GM18502 (cell line): Measurements from ENCODE around the gene NHP2.
"Not testable (repeated sequence)": the region's sequence is repeated elsewhere in the genome, so short reads cannot be mapped to it uniquely, and the experiment has no call there.

Experiments used
- ATAC-seq: cut with Tn5 transposase; IDR thresholded peaks from one replicate; pipeline ENCODE4 v1.9.1; 2021; ENCODE audit warnings: mild to moderate bottlenecking; ENCODE audit not compliant: unreplicated experiment, poor library complexity

NHP2 gene

GRCh38 chr5:178153530-178154340 is at the start of gene NHP2:
NHP2 (minus strand) TSS chr5:178153885; CDS start chr5:178153817, 68 bp downstream.
- ATAC-seq: peak; percentile 98

- no peak for ATAC-seq
These were observed 48.9 kb upstream of the NHP2 start for GRCh38 chr5:178202541-178202940.

GRCh38 chr5:178201927-178202235 is 48.2 kb upstream of the NHP2 start:
- no peak for ATAC-seq

- ATAC-seq: no peak
These were observed 47.7 kb upstream of the NHP2 start for GRCh38 chr5:178201221-178201926.

- no peak for ATAC-seq
These were observed 46.1 kb upstream of the NHP2 start for GRCh38 chr5:178199581-178200434.

GRCh38 chr5:178198706-178199105 is 45.0 kb upstream of the NHP2 start:
- ATAC-seq: no peak

- ATAC-seq: not testable (repeated sequence)
These were observed 44.5 kb upstream of the NHP2 start for GRCh38 chr5:178198151-178198550.

GRCh38 chr5:178196986-178197385 is 43.3 kb upstream of the NHP2 start:
- no peak for ATAC-seq

- ATAC-seq: no peak
These were observed 42.7 kb upstream of the NHP2 start for GRCh38 chr5:178196281-178196812.

- no peak for ATAC-seq
These were observed 40.3 kb upstream of the NHP2 start for GRCh38 chr5:178194026-178194425.

GRCh38 chr5:178193251-178193809 is 39.6 kb upstream of the NHP2 start:
- no peak for ATAC-seq

- ATAC-seq: no peak
These were observed 39.1 kb upstream of the NHP2 start for GRCh38 chr5:178192787-178193186.

GRCh38 chr5:178192244-178192643 is 38.6 kb upstream of the NHP2 start:
- ATAC-seq: no peak

GRCh38 chr5:178191661-178192060 is 38.0 kb upstream of the NHP2 start:
- no peak for ATAC-seq

GRCh38 chr5:178189433-178189832 is 35.7 kb upstream of the NHP2 start:
- no peak for ATAC-seq

GRCh38 chr5:178187014-178187413 is 33.3 kb upstream of the NHP2 start, which contains the start of gene GMCL2:
GMCL2 (minus strand) TSS chr5:178187371; CDS start chr5:178187299, 72 bp downstream.
- no peak for ATAC-seq

- ATAC-seq: no peak
These were observed 32.7 kb upstream of the NHP2 start for GRCh38 chr5:178186427-178186826.

- no peak for ATAC-seq
These were observed 28.6 kb upstream of the NHP2 start for GRCh38 chr5:178182158-178182876.

- no peak for ATAC-seq
These were observed 26.6 kb upstream of the NHP2 start for GRCh38 chr5:178180141-178180863.
